ENCODE data around the gene CUTA.

- TF ChIP-seq CTCF (conservative IDR thresholded peaks at IDR 0.05) = no peak
- no peak for TF ChIP-seq ZFX (IDR thresholded peaks at IDR 0.05)
These were observed 5.9 kb upstream of the CUTA start for GRCh38 chr6:33423777-33424176.

All from C4-2B (cell line).